NCI-H2081 (cell line): ENCODE results near the gene ANKRD52.
A peak's percentile ranks its signal among the peaks of the same experiment; 100 is the strongest.
"Not testable (repeated sequence)": the region's sequence is repeated elsewhere in the genome, so short reads cannot be mapped to it uniquely, and the experiment has no call there.

Experiments used
- DNase-seq, 2 experiments: peaks; one replicate each; lab custom pipeline; 2025; lab: John Stamatoyannopoulos, UW

The ANKRD52 gene

GRCh38 chr12:56272468-56272867 is 14.3 kb upstream of the ANKRD52 start:
- DNase-seq, result not testable (repeated sequence)

DNA sequence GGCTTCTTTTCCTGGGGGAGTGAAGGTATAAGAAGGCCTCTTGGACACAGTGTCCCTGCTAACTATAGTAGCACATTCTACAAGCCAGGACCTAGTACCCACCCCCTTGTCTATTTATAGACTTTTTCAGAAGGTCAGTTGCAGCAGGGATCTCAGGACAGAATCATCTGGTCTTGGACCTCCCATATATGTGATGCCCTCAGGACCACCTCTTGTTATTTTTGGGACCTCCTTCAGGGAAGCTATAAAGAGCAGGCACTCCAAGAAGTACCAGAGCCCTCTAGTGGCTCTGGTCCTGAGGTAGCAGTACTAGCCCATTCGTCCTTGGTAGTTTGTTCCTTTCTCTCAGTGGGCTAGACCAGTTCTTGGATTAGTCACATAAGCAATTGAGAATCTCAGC is 12.8 kb upstream of the ANKRD52 start:
- no peak for DNase-seq

GRCh38 chr12:56267443-56268071 is 9.4 kb upstream of the ANKRD52 start:
- DNase-seq, result no peak

- peak; percentile 84 to 85 for DNase-seq
Measured at GRCh38 chr12:56266693-56267442, 8.7 kb upstream of the ANKRD52 start, which contains the start of gene COQ10A. TSS of gene COQ10A (plus strand) at chr12:56266942. CDS start at chr12:56267119, 177 bp downstream.

DNA sequence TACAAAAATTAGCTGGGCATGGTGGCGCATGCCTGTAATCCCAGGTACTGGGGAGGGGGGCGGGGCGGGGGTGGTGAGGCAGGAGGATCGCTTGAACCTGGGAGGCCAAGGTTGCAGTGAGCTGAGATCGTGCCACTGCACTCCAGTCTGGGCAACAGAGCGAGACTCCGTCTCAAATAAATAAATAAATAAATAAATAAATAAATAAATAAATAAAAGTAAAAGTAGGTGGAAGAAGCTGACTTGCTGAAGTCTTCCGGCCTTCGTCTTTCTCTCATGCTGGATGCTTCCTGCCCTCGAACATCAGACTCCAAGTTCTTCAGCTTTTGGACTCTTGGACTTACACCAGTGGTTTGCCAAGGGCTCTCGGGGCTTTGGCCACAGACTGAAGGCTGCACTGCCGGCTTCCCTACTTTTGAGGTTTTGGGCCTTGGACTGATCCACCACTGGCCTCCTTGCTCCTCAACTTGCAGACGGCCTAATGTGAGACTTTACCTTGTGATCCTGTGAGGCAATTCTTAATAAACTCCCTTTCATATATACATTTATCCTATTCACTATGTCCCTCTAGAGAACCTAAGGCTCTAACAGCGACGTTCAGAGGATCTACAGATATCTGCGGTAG is 8.0 kb upstream of the ANKRD52 start:
- not testable (repeated sequence) for DNase-seq

- DNase-seq, result not testable (repeated sequence)
Measured at GRCh38 chr12:56262955-56263354, 4.8 kb upstream of the ANKRD52 start.

GRCh38 chr12:56261503-56262232 is 3.5 kb upstream of the ANKRD52 start:
- no peak for DNase-seq

DNA sequence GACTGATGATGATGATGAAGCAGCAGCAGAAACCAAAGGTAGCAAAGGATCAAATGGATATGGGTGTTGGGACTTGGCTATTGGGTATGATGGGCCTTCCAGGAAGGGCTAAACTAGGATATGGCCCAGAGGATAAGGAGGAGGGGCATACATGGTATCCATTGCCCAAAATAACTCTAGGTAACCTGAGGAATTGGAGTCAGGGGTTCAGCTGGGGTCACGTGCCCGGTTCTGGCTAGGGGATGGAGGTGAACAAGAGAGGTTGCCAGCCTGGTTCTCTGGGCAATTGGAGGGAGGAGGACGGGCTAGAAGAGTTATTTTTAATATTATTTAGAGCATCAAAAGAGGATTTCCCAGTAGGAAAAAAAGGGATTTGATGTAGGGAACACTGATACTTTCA is 2.7 kb upstream of the ANKRD52 start:
- DNase-seq, result no peak

DNA sequence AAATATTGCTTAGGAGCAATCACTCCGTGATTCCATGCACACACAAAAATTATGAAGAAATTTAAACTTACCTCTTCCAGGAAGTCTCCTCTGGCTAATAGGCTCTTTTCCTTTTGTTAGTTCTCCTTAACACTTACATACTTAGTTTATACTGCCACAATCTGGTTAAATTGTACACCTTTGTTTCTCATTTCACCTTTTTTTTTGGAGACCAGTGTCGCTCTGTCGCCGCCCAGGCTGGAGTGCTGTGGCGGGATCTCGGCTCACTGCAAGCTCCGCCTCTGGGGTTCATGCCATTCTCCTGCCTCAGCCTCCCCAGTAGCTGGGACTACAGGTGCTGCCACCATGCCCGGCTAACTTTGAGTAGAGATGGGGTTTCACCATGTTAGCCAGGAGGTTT is 2.2 kb upstream of the ANKRD52 start:
- no peak for DNase-seq

DNA sequence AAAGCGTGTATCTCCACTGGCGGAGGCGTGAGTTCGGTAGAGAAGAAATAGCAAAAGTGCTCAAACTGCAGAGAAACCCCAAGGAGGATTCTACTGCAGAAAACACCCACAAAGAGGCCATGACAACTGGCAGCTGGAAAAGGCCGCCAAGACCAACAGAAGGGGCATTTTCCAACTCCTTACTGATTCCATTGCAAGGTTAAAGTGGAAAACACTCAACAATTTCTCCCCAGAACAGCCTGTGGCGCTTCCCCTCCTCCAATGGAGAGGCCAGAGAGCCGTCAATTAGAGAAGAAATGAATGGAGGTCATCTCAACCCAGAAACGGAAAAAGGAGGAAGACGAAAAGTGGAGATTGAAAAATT is 618 bp upstream of the ANKRD52 start:
- DNase-seq, result no peak

GRCh38 chr12:56257491-56258067 is 605 bp downstream of the ANKRD52 start:
- DNase-seq, result peak; percentile 9 to 27

GRCh38 chr12:56257071-56257470 is 1.1 kb downstream of the ANKRD52 start:
- DNase-seq, result no peak

GRCh38 chr12:56256326-56256960 is 1.7 kb downstream of the ANKRD52 start:
- no peak for DNase-seq

- no peak for DNase-seq
Measured at GRCh38 chr12:56255671-56256070, 2.5 kb downstream of the ANKRD52 start.

GRCh38 chr12:56253091-56253490 is 5.1 kb downstream of the ANKRD52 start:
- no peak for DNase-seq

GRCh38 chr12:56252649-56253048 is 5.5 kb downstream of the ANKRD52 start:
- no peak for DNase-seq

GRCh38 chr12:56248711-56249110 is 9.5 kb downstream of the ANKRD52 start:
- no peak for DNase-seq

DNA sequence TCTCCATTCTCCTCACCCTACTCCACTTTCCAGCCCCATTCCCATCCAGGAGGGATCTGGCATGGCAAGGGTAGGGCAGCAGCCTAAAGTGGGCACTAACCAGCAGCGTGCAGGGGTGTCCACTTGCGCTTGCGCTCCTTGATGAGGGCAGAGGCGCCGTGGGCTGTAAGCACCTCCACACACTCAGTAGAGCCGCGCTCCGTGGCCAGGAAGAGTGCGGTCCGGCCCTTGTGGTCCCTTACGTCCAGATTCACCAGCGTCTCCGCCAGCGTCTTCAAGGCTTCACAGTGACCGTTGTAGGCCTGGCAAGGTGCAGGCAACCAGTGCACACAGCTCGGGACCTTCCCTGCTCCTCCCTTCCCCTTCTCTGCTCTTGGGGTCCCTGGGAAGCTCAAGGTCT is 10.3 kb downstream of the ANKRD52 start:
- DNase-seq, result no peak

DNA sequence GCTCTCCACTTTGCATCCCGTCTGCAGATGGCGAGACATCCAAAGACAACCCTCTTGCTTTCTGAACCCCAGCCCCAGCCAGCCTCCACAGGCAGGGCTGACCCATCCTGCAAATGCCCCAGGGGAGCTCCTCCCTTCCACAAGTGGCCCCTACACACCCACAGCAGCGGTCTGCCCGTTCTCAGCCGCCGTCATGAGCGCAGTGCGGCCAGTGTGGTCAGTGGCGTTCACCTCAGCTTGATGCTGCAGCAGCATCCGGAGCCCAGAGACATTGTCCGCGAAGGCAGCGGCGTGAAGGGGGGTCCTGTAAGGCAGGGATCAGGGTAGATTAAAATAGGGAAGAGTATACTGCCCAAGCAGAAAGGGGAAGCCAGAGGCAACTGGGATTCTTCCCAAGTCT is 13.7 kb downstream of the ANKRD52 start:
- DNase-seq, result no peak

- DNase-seq, result no peak
Measured at GRCh38 chr12:56243731-56244181, 14.4 kb downstream of the ANKRD52 start.

- DNase-seq, result no peak
Measured at GRCh38 chr12:56242986-56243385, 15.2 kb downstream of the ANKRD52 start.
